Measurements from ENCODE around the gene FANCI.

FANCI gene

GRCh38 chr15:89307046-89307587 lies 63.3 kb downstream of the FANCI start:
- no peak overlapping the region for H3K27ac ChIP-seq (ENCODE audit: low read depth, low read length)
- no peaks in the 10 kb centered on the region for H3K27me3 ChIP-seq (ENCODE audit: control insufficient read depth, insufficient read depth, low read length)
- H3K4me1 ChIP-seq (ENCODE audit: control insufficient read depth, insufficient read depth, low read length), result no peaks in the 10 kb centered on the region
- no peak overlapping the region for H3K4me3 ChIP-seq (ENCODE audit: low read depth, low read length)
- H3K9ac ChIP-seq (ENCODE audit: low read length), result no peak overlapping the region
- peaks cover 87% of the 10 kb centered on the region for H3K36me3 ChIP-seq (ENCODE audit: control insufficient read depth, insufficient read depth, low read length)
- H3K9me3 ChIP-seq (ENCODE audit: control insufficient read depth, insufficient read depth, low read depth, low read length), result no peaks in the 10 kb centered on the region

GRCh38 chr15:89307791-89308190 lies 64.0 kb downstream of the FANCI start:
- Histone ChIP-seq H3K9ac (ENCODE audit: low read length) (no peak overlapping the region), H3K27ac (ENCODE audit: low read depth, low read length) (no peak overlapping the region), H3K4me3 (ENCODE audit: low read depth, low read length) (no peak overlapping the region), H3K4me1 (ENCODE audit: control insufficient read depth, insufficient read depth, low read length) (no peaks in the 10 kb centered on the region), H3K36me3 (ENCODE audit: control insufficient read depth, insufficient read depth, low read length) (peaks cover 91% of the 10 kb centered on the region), H3K9me3 (ENCODE audit: control insufficient read depth, insufficient read depth, low read depth, low read length) (no peaks in the 10 kb centered on the region), H3K27me3 (ENCODE audit: control insufficient read depth, insufficient read depth, low read length) (no peaks in the 10 kb centered on the region)

- Histone ChIP-seq H3K4me3 (ENCODE audit: low read depth, low read length) (no peak overlapping the region), H3K9me3 (ENCODE audit: control insufficient read depth, insufficient read depth, low read depth, low read length) (no peaks in the 10 kb centered on the region), H3K27ac (ENCODE audit: low read depth, low read length) (no peak overlapping the region)
These were observed 64.5 kb downstream of the FANCI start for GRCh38 chr15:89308236-89308635.

DNA sequence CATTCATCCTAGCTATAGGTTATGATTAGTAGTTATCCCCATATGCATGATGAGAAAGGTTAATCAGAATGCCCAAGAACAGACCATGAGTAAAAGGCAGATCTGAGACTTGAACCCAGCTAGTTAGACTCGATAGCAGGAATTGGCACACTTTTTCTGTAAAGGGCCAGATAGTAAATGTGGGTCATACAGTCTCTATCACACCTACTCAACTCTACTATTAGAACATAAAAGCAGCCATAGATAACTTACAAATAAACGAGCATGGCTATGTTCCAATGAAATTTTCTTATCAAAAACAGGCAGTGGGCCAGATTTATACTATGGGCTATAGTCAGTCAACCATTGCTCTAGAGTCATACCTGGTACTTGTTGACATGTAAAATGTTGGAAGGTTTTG lies 66.2 kb downstream of the FANCI start:
- no peak overlapping the region for H3K9ac ChIP-seq (ENCODE audit: low read length)
- H3K4me3 ChIP-seq (ENCODE audit: low read depth, low read length), result no peak overlapping the region
- H3K36me3 ChIP-seq (ENCODE audit: control insufficient read depth, insufficient read depth, low read length), result peaks cover 91% of the 10 kb centered on the region
- no peak overlapping the region for H3K27ac ChIP-seq (ENCODE audit: low read depth, low read length)
- H3K4me1 ChIP-seq (ENCODE audit: control insufficient read depth, insufficient read depth, low read length), result no peaks in the 10 kb centered on the region
- H3K27me3 ChIP-seq (ENCODE audit: control insufficient read depth, insufficient read depth, low read length), result no peaks in the 10 kb centered on the region
- no peaks in the 10 kb centered on the region for H3K9me3 ChIP-seq (ENCODE audit: control insufficient read depth, insufficient read depth, low read depth, low read length)

More at GRCh38 chr15:89308236-89308635, 64.5 kb downstream of the FANCI start:
- no peaks in the 10 kb centered on the region for H3K4me1 ChIP-seq (ENCODE audit: control insufficient read depth, insufficient read depth, low read length)
- no peak overlapping the region for H3K9ac ChIP-seq (ENCODE audit: low read length)
- H3K27me3 ChIP-seq (ENCODE audit: control insufficient read depth, insufficient read depth, low read length), result no peaks in the 10 kb centered on the region
- H3K36me3 ChIP-seq (ENCODE audit: control insufficient read depth, insufficient read depth, low read length), result peaks cover 91% of the 10 kb centered on the region

DNA sequence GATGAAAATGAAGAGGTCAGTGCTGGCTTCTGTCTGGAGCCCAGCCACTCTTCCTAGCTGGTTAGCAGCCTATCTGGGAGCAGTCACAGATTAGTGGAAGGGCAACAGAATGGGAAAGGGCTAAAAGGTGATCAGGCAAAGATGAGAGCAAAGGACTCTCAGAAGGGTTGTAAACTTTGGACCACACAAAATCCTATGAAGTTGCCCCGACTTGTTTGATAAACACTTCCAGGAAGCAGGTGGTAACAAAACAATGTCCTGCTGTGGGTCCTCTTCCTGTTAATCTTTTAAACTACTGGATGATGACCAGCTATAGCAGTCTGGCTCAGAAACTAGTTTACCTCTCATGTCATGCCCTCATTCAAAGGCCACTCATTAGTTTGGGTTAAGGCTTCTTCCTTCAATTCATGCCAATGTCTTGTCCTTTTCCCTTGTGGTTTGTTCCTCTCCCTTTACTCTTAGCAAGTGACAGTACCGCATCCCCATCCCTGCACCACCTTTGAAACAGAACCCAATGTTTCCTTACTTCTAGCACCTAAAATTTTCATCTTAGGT lies 71.7 kb downstream of the FANCI start:
- Histone ChIP-seq H3K27ac (ENCODE audit: low read depth, low read length) (no peak overlapping the region), H3K27me3 (ENCODE audit: control insufficient read depth, insufficient read depth, low read length) (no peaks in the 10 kb centered on the region), H3K36me3 (ENCODE audit: control insufficient read depth, insufficient read depth, low read length) (peaks cover 92% of the 10 kb centered on the region), H3K4me1 (ENCODE audit: control insufficient read depth, insufficient read depth, low read length) (no peaks in the 10 kb centered on the region), H3K4me3 (ENCODE audit: low read depth, low read length) (no peak overlapping the region), H3K9me3 (ENCODE audit: control insufficient read depth, insufficient read depth, low read depth, low read length) (no peaks in the 10 kb centered on the region), H3K9ac (ENCODE audit: low read length) (no peak overlapping the region)

DNA sequence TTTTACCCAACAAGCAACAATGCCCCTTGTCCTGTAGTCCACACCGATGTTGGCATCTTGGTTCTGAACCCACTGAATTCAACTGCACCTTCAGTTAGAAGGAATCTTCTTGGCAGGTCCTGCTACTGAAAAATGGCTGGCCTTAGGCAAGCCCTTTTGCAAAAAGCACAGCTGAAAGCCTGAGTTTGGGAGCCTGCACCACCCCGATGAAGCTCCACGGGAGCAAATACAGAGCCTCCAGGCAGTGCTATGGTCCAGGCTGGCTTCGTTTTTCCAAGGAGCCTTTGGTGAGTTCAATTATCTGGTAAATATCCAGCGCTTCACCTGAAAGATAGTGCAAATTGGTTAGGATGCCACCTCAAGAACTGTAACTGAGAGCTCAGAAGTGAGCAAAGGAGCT lies 72.7 kb downstream of the FANCI start:
- H3K4me1 ChIP-seq (ENCODE audit: control insufficient read depth, insufficient read depth, low read length), result no peaks in the 10 kb centered on the region
- H3K36me3 ChIP-seq (ENCODE audit: control insufficient read depth, insufficient read depth, low read length), result peaks cover 97% of the 10 kb centered on the region
- no peak overlapping the region for H3K9ac ChIP-seq (ENCODE audit: low read length)
- no peak overlapping the region for H3K27ac ChIP-seq (ENCODE audit: low read depth, low read length)
- H3K27me3 ChIP-seq (ENCODE audit: control insufficient read depth, insufficient read depth, low read length), result no peaks in the 10 kb centered on the region
- no peaks in the 10 kb centered on the region for H3K9me3 ChIP-seq (ENCODE audit: control insufficient read depth, insufficient read depth, low read depth, low read length)
- H3K4me3 ChIP-seq (ENCODE audit: low read depth, low read length), result no peak overlapping the region

DNA sequence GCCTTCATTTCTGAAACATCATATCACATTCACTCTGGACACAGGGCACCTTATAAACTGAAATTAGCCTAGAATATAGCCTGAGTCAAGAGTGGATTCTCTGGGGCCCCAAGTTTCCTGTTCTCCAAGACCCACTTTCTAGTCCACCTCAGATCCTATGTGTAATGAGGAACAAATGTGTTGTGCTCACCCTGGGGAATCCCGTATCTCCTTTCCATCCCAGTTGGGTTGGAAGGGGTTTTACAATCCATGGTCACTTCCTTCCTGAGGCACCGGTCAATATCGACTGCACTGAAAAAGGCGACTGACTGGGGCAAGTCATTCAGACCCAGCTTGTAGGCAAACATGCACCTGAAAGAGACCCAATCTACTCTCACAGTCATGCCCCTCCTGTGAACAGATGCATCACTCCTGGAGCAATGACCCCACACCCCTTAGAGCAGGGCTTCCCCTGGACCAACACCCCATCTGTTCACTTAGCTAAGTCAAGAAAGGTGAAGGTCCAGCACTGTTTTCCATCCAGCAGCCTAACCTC lies 73.5 kb downstream of the FANCI start:
- Histone ChIP-seq H3K4me1 (ENCODE audit: control insufficient read depth, insufficient read depth, low read length) (no peaks in the 10 kb centered on the region), H3K9me3 (ENCODE audit: control insufficient read depth, insufficient read depth, low read depth, low read length) (no peaks in the 10 kb centered on the region), H3K4me3 (ENCODE audit: low read depth, low read length) (no peak overlapping the region), H3K36me3 (ENCODE audit: control insufficient read depth, insufficient read depth, low read length) (peaks cover 98% of the 10 kb centered on the region), H3K9ac (ENCODE audit: low read length) (no peak overlapping the region), H3K27me3 (ENCODE audit: control insufficient read depth, insufficient read depth, low read length) (no peaks in the 10 kb centered on the region), H3K27ac (ENCODE audit: low read depth, low read length) (no peak overlapping the region)

GRCh38 chr15:89319678-89320077 lies 75.9 kb downstream of the FANCI start:
- H3K27me3 ChIP-seq (ENCODE audit: control insufficient read depth, insufficient read depth, low read length), result no peaks in the 10 kb centered on the region
- H3K36me3 ChIP-seq (ENCODE audit: control insufficient read depth, insufficient read depth, low read length), result peaks cover 100% of the 10 kb centered on the region
- no peak overlapping the region for H3K4me3 ChIP-seq (ENCODE audit: low read depth, low read length)
- no peak overlapping the region for H3K9ac ChIP-seq (ENCODE audit: low read length)
- H3K9me3 ChIP-seq (ENCODE audit: control insufficient read depth, insufficient read depth, low read depth, low read length), result no peaks in the 10 kb centered on the region
- H3K27ac ChIP-seq (ENCODE audit: low read depth, low read length), result no peak overlapping the region
- no peaks in the 10 kb centered on the region for H3K4me1 ChIP-seq (ENCODE audit: control insufficient read depth, insufficient read depth, low read length)

GRCh38 chr15:89320200-89320599 lies 76.4 kb downstream of the FANCI start:
- Histone ChIP-seq H3K27ac (ENCODE audit: low read depth, low read length) (no peak overlapping the region), H3K4me1 (ENCODE audit: control insufficient read depth, insufficient read depth, low read length) (no peaks in the 10 kb centered on the region), H3K27me3 (ENCODE audit: control insufficient read depth, insufficient read depth, low read length) (no peaks in the 10 kb centered on the region)

DNA sequence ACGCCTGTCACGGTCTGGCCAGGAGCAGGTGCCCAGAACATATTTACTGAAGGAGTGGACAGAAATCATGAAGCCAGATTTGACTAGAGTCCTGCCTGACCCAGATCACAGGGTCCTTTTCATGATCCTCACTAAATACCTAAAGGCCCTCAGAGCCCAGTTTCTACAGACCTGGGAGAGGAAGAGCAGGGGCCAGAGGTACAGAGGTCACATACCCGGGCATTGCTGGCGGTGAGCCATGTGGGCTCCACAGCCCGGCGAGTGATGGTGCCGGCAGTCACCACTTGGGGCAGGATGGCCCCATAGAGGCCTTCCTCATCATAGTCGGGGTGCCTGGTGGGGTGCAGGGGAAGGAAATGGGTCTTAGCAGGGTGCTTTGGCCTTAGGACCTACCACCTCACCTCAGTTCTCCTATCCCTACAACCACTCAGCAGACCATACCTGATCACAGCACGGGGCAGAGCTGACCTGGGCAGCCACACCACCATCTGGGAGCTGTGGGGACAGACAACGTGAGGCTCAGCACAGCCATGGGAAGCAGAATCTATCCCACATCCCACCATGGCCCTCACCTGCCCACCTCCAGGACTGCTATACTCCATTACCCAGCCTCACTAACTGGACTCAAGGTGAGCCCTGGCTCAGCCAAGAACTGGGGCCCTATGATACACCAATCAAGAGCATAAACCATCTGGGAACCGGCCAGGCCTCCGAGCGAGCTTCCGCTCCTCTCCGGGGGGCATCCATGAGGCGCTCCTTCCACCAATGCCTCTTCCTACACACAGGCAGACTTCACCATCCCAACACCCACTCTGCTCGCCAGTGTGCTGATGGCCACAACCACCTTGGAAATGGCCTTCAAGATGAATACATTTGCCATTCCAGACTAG lies 78.0 kb downstream of the FANCI start:
- Histone ChIP-seq H3K4me3 (ENCODE audit: low read depth, low read length) (no peak overlapping the region), H3K27ac (ENCODE audit: low read depth, low read length) (no peak overlapping the region), H3K9me3 (ENCODE audit: control insufficient read depth, insufficient read depth, low read depth, low read length) (no peaks in the 10 kb centered on the region), H3K9ac (ENCODE audit: low read length) (no peak overlapping the region), H3K4me1 (ENCODE audit: control insufficient read depth, insufficient read depth, low read length) (no peaks in the 10 kb centered on the region), H3K36me3 (ENCODE audit: control insufficient read depth, insufficient read depth, low read length) (peaks cover 99% of the 10 kb centered on the region), H3K27me3 (ENCODE audit: control insufficient read depth, insufficient read depth, low read length) (no peaks in the 10 kb centered on the region)

More at GRCh38 chr15:89320200-89320599, 76.4 kb downstream of the FANCI start:
- Histone ChIP-seq H3K36me3 (ENCODE audit: control insufficient read depth, insufficient read depth, low read length) (peaks cover 99% of the 10 kb centered on the region), H3K4me3 (ENCODE audit: low read depth, low read length) (no peak overlapping the region), H3K9me3 (ENCODE audit: control insufficient read depth, insufficient read depth, low read depth, low read length) (no peaks in the 10 kb centered on the region), H3K9ac (ENCODE audit: low read length) (no peak overlapping the region)

DNA sequence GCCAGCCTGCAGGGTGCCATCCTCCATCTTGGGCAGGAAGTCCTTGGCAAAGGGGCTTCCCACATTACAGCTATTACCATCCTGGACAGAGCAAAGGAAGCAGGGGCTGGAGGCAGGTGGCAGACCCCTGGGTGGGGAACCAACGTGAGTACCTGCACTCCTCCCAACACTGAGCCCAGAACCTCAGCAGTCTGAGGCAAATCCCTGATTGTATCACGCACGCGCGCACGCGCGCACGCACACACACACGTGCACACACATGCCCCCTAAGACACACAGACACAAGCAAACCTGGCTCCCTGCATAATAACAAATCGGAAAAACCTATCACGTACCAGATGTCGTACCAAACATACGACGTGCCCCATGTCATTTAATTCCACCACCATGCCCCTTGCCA lies 79.0 kb downstream of the FANCI start:
- Histone ChIP-seq H3K36me3 (ENCODE audit: control insufficient read depth, insufficient read depth, low read length) (peaks cover 99% of the 10 kb centered on the region), H3K4me1 (ENCODE audit: control insufficient read depth, insufficient read depth, low read length) (no peaks in the 10 kb centered on the region)

More for the DNA sequence above, 79.0 kb downstream of the FANCI start:
- no peak overlapping the region for H3K9ac ChIP-seq (ENCODE audit: low read length)
- no peaks in the 10 kb centered on the region for H3K27me3 ChIP-seq (ENCODE audit: control insufficient read depth, insufficient read depth, low read length)
- no peak overlapping the region for H3K4me3 ChIP-seq (ENCODE audit: low read depth, low read length)
- H3K9me3 ChIP-seq (ENCODE audit: control insufficient read depth, insufficient read depth, low read depth, low read length), result no peaks in the 10 kb centered on the region
- H3K27ac ChIP-seq (ENCODE audit: low read depth, low read length), result no peak overlapping the region

All from HUES6 (cell line).